LHCN-M2 (cell line): ENCODE data around the gene MAGEB6B. TPM values are rescaled to one million over a fixed set of nuclear protein-coding genes. Genes with fewer than 3 reads are reported as not detected.
"Not testable (repeated sequence)": the region's sequence is repeated elsewhere in the genome, so short reads cannot be mapped to it uniquely, and the experiment has no call there.

Experiments used
- DNase-seq: peaks from one replicate; pipeline ENCODE4 v3.0.0-alpha.2; 2012; ENCODE audit warnings: low read depth
- polyA plus RNA-seq: library from polyadenylated mRNA; unstranded; fragments of >200 nt; gene quantifications from one replicate; pipeline ENCODE4 v1.2.1, GENCODE V29; 2012; ENCODE audit warnings: missing spikeins
- total RNA-seq: library from RNA; depleted of rRNA; stranded (reverse); fragments of >200 nt; gene quantifications from 2 replicates; pipeline ENCODE4 v1.2.3, GENCODE V29; 2014; rRNA removed

The MAGEB6B gene, protein sequence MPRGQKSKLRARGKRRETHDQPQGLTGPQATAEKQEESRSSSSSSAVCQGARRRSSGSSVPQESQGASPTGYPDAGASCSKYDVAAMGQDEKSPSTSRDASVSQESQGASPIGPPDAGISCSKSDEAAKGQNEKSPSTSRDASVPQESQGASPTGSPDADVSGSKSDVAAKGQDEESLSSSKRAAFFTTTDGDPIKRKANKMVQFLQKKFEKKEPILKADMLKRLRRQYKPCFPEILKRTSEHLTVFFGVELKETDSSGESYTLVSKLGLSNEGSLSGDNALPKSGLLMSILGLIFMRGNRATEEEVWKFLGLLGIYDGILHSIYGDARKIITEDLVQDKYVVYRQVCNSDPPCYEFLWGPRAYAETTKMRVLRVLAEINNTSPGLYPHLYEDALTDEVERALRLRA
- total RNA-seq, result not detected in 2 replicates
- polyA plus RNA-seq, result not detected

DNA sequence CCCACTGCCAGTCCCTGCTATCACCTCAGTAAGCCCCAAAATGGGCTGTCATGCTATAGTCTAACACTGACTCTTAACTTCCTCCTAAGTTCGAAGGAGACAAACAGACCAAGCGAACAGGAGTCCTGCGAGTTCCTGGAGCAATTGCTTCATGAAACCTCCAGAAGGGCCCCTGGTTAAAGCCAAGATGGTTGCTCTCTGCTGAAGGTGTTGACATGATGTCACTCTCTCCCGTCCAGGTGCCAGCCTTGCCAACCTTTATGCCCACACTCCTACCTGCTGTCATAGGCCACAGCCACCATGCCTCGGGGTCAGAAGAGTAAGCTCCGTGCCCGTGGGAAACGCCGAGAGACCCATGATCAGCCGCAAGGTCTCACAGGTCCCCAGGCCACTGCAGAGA, at the start of gene MAGEB6B:
TSS of gene MAGEB6B (plus strand) at position 301 of the 400 bp plus-strand sequence. CDS start at position 301, 0 bp downstream.
- no peak for DNase-seq

DNA sequence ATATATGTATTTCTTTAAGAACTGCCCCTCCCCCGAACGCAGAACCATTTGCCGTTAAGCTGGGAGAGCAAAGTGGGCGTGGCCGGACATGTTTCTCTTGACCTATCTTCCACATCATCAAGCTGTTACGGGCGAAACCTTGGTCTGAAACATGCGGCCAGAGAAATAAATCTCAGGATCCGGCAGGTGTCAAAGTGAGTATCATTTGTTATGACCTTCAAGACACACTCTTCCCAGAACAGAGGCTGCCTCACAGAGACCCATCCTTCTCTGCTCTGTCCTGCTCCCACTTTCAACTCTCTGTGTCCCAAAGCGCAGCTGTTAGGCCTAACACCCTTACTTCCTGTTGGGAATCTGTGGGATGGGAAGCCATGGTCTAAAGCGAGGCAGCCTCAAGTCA, 22.1 kb upstream of the MAGEB6B start, which contains the start of gene MAGEB18:
TSS of gene MAGEB18 (plus strand) at position 70 of the 400 bp plus-strand sequence. CDS start 643 bp downstream, outside the sequence.
- DNase-seq, result no peak

DNA sequence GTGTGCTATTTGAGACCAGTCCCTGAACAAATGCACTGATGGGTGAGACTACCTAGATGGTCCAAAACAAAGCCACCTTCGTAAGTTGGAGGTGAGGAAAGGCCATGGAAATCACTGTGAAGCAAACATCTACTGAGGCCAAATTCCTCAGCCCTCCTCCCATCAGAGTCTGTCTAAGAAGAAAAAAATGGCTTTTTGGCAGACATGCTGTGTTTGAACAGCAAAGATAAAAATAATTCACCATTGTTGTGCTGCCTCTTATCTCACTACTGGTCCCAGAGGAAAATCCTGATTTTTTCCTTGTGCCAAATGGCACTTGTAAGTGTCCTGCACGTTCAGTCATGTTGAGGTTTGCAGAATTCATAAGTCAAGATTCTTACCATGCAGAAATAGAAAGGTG, 14.4 kb upstream of the MAGEB6B start:
- DNase-seq, result no peak

DNA sequence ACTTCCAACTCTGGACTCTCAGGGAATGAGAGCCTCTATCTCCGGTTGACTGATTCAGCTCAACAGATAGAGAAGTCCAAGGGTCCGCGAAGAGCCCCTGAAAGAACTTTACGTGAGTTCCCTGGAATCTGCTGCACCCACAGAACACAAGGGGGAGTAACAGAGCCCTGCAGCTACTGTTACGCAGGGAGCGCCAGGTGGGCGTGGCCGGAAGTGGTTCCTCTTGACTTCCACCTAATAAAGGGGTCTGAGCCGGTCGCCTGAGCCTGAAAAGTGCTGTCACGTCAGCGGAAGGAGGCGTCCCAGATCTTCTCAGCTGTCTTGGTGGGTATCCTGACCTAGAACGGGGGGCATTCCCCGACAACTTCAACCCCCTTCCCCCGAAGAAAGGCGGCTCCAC, 31.8 kb downstream of the MAGEB6B start, which contains the start of gene MAGEB6:
TSS of gene MAGEB6 (plus strand) at position 237 of the 400 bp plus-strand sequence. CDS start 1,407 bp downstream, outside the sequence.
- no peak for DNase-seq

DNA sequence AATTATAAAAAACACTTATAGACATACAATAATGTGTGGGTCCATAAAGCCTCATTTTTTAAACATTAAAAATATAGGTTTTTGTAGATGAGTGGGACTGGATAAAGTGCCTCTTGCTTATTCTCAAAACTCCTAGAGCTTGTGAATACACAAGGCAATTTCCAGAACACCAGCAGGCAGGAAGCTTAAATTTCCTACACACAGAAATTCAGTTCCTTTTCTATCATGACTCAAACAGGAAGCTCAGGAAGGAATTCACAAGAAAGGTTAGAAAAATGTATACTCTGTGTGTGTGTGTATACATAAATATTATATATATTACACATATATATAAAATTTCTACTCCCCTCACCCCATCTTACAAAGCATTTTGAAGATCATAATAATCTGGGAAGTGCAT, 43.2 kb downstream of the MAGEB6B start:
- DNase-seq, result no peak

DNA sequence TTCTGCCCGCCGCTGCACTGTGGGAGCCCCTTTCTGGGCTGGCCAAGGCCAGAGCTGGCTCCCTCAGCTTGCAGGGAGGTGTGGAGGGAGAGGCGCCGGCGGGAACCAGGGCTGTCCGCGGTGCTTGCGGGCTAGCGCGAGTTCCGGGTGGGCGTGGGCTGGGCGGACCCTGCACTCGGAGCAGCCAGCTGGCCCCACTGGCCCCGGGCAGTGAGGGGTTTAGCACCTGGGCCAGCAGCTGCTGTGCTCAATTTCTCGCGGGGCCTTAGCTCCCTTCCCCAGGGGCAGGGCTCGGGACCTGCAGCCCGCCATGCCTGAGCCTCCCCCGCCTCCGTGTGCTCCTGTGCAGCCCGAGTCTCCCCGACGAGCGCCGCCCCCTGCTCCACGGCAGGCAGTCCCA, 44.3 kb downstream of the MAGEB6B start:
- DNase-seq, result not testable (repeated sequence)

DNA sequence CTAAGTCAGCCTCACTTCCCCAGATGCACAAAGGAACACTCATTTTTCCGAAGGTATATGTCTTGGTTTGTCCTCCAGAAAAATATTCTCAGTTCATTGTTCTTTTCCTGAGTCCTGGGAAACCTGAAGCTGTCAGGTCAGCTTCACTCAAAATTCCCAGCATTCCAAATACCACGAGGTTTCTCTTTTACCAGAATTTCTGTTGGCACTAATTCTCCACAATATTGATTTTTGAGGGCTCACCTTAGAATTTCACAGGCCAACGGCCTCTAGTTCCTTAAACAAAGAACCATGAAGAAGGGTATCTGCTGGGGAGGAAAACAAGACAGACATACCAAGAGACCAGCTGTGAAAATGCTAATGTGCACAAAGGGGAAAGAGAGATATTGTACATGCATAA, 47.6 kb downstream of the MAGEB6B start:
- no peak for DNase-seq

Other genes starting within 250 kb of the MAGEB6B start
- gene MAGEB18, start 22.3 kb upstream of the MAGEB6B start, total RNA-seq, result not detected in 2 replicates
- not detected in 2 replicates for gene MAGEB6, start 31.8 kb downstream of the MAGEB6B start, total RNA-seq
- gene MAGEB5, start 55.6 kb downstream of the MAGEB6B start, total RNA-seq, result not detected in 2 replicates